HFF-Myc (cell line): ENCODE measurements around the gene CDC14C.
A peak's percentile ranks its signal among the peaks of the same experiment; 100 is the strongest.

Source experiments
- DNase-seq: peaks from one replicate; pipeline ENCODE4 v3.0.0-alpha.2; 2011; ENCODE audit warnings: low read depth; ENCODE audit errors: extremely low read depth
- H3K4me3 ChIP-seq: replicated peaks from 2 replicates; pipeline ENCODE4 v1.5.1; 2011; ENCODE audit warnings: low read depth, mild to moderate bottlenecking, control low read depth, low read length
- TF ChIP-seq, protein P1 (sequence below): IDR thresholded peaks from 2 replicates; pipeline ENCODE4 v1.5.1; 2012; ENCODE audit warnings: mild to moderate bottlenecking, low read depth, low read length, control low read depth; ENCODE audit errors: missing control alignments

The CDC14C gene

DNA sequence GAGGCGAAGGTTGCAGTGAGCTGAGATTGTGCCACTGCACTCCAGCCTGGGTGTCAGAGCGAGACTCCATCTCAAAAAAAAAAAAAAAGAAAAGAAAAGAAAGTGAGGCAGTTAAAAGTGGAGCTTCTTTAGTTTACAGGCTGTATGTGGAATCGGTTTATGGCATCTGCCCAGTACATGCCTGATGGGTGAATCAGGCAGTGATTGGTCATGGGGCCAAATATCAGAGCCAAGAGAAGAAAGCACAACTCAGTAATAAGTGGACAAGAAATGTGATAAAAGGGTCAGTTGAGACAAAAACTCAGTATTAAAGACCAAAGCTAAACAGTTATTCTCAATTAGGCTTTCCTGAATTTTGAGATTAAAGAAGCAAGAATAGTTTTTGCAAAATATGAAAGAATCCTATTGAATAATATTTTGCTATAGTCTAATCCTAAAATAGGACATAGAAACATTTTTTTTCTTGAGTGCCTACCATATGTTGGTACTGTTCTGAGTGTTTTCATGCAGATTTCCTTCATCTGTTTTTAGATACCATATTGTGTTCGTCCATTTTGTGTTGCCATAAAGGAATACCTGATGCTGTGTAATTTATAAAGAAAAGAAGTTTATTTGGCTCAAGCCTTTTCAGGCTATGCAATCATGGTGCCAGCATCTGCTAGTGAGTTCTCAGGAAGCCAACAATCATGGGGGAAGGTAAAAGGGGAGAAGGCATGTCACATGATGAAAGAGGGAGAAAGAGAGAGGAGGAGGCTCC is 14.4 kb downstream of the CDC14C start:
- H3K4me3 ChIP-seq, result no peak overlapping the region
- peak; percentile 10 for DNase-seq
- TF ChIP-seq, protein P1, sequence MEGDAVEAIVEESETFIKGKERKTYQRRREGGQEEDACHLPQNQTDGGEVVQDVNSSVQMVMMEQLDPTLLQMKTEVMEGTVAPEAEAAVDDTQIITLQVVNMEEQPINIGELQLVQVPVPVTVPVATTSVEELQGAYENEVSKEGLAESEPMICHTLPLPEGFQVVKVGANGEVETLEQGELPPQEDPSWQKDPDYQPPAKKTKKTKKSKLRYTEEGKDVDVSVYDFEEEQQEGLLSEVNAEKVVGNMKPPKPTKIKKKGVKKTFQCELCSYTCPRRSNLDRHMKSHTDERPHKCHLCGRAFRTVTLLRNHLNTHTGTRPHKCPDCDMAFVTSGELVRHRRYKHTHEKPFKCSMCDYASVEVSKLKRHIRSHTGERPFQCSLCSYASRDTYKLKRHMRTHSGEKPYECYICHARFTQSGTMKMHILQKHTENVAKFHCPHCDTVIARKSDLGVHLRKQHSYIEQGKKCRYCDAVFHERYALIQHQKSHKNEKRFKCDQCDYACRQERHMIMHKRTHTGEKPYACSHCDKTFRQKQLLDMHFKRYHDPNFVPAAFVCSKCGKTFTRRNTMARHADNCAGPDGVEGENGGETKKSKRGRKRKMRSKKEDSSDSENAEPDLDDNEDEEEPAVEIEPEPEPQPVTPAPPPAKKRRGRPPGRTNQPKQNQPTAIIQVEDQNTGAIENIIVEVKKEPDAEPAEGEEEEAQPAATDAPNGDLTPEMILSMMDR, result no peak

DNA sequence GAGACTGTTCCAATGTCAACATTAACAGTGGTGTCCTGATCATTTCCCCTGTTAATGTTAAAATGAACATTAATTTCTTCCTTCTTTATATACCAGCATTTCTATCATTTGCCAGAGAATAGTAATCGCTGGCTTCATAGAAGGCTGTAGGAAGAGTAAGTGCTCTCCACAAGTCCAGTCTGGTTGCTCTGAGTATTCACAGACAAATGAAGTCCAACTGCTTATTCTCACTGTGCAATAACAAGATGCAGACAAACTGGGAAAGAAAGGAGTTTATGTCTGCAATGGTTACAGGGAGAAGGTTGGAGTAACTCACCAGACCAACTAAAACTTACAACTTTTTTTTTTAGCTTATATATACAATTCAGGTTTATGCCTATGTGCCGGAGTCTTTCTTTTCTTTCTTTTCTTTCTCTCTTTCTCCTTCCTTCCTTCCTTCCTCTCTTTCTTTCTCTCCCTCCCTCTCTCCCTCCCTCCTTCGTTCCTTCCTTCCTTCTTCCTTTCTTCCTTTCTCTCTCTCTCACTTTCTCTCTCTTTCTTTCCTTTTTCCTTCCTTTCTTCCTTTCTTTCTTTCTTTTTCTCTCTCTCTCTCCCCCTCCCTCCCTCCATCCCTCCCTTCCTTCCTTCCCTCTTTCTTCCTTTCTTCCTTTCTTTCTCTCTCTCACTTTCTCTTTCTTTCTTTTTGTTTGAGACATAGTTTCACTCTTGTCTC is 19.1 kb downstream of the CDC14C start:
- H3K4me3 ChIP-seq, result no peak overlapping the region
- TF ChIP-seq, protein P1, result no peak
- no peak for DNase-seq

DNA sequence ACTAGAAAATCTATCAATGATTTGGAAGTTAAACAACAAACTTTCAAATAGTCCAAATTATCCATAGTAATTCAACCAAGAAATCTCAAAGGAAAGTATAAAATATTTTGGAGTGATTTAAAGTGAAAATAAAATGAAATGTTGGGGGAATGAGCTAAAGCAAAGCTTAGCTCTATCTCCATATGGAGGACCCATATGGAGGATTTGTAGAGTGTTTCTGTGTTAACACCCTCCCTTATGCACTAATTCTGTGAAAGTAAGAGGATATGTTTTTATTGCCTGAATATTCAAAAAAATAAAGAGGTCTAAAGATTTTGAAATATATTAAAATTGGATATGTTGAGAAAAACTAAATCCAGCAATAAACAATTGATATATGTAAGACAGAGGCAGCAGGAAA is 31.6 kb downstream of the CDC14C start:
- no peak overlapping the region for H3K4me3 ChIP-seq
- TF ChIP-seq, protein P1, result no peak
- DNase-seq, result no peak

DNA sequence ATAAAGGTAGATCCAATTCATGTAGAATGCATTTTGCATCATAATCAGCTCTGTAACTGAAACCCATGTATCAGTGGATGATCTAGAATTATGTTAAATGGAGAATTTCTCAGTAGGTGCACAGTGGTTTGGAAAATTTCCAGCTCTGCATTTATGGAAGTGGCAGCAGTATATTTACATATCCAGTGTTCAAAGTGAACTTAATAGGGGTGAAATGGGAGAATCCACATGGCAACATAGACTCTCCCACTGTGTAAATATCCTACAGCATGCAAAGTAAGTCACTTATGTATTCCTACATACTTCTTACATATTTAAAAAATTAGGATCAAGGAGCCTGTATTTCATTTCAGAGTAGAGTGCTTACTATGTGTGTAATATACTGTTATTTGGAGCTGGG is 35.3 kb downstream of the CDC14C start:
- DNase-seq, result no peak
- TF ChIP-seq, protein P1, result no peak
- no peak overlapping the region for H3K4me3 ChIP-seq

DNA sequence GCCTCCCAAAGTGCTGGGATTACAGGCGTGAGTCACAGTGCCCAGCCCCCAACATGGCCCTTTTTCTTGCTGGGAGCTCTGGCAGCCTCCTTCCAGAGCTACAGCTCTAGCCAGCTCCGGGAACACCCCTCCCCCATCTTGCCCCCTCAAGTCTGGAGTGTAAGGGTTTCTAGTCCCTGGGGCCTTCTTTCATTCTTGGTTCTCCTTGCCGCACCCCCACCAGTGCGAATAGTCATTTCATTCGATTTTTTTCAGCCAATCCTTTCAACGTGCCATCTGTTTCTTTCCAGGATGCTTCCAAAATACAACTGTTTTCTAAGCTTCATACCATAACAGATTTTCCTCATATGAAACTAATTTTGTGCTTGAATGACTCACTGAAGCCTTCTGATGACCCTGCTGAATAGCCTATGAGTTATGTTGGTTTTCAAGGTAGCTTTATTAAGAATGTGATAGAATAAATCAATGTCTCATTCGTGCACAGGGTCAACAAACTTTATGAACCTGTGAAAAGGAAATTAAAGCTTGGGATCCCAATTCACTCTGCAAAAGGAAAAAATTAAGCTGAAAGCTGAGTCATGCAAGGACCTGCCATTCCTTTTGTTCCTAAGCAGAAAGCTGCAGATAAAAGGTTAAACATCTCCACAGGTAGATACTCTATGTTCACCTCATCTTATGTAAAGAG is 38.6 kb downstream of the CDC14C start:
- DNase-seq, result peak; percentile 12
- H3K4me3 ChIP-seq, result no peak overlapping the region
- TF ChIP-seq, protein P1, result no peak

DNA sequence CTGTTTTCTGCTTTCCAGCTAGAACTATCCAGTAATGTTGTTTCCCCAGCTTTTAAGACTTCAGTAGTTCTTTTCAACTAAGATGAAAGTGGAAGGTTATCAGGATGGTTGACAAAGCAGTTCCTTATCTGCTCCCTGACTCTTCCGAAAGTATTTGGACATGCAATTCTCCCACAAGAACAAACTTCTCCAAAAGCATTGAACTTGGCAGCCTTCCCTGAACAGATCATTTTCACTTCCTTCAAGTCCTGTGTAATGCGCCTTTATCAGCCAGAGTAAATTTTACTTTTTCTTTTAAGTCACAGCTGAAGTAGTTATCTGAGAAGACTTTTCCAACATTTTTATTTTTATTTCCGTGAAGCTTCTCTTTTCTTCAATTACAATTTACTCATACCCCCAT is 39.7 kb downstream of the CDC14C start:
- no peak for DNase-seq
- TF ChIP-seq, protein P1, result no peak
- no peak overlapping the region for H3K4me3 ChIP-seq
